Skeletal muscle tissue (tissue), 4 donors: ENCODE measurements around the gene LZTFL1. TPM values are rescaled to one million over a fixed set of nuclear protein-coding genes. Genes with fewer than 3 reads are reported as not detected.

Experiments used
- H3K27ac ChIP-seq: one replicate; pipeline ENCODE4 v1.7.0; 2013; ENCODE audit warnings: mild to moderate bottlenecking, low read depth, low read length, inconsistent platforms
- H3K27me3 ChIP-seq, 3 donors: one replicate each; pipeline ENCODE4 v1.7.0; 2013; ENCODE audit warnings: low read length in 3 of 3; ENCODE audit not compliant: control insufficient read depth in 3 of 3, insufficient read depth in 3 of 3
- H3K36me3 ChIP-seq, 3 donors: one replicate each; pipeline ENCODE4 v1.7.0; 2013; ENCODE audit warnings: low read length in 3 of 3; ENCODE audit not compliant: control insufficient read depth in 3 of 3, insufficient read depth in 3 of 3
- H3K4me1 ChIP-seq, 3 donors: one replicate each; pipeline ENCODE4 v1.7.0; 2013; ENCODE audit warnings: low read length in 3 of 3, mild to moderate bottlenecking in 3 of 3; ENCODE audit not compliant: control insufficient read depth in 3 of 3, insufficient read depth in 3 of 3
- H3K4me3 ChIP-seq, 3 donors: one replicate each; pipeline ENCODE4 v1.7.0; 2013; ENCODE audit warnings: low read length in 3 of 3
- H3K9ac ChIP-seq, 3 donors: one replicate each; pipeline ENCODE4 v1.7.0; 2013; ENCODE audit warnings: low read length in 3 of 3, mild to moderate bottlenecking in 3 of 3, moderate library complexity in 2 of 3, low read depth in 1 of 3
- H3K9me3 ChIP-seq, 3 donors: one replicate each; pipeline ENCODE4 v1.7.0; 2013; ENCODE audit warnings: low read length in 3 of 3; ENCODE audit not compliant: control insufficient read depth in 3 of 3
- total RNA-seq: library from RNA; depleted of rRNA; stranded (reverse); fragments of >200 nt; gene quantifications from one replicate; pipeline ENCODE4 v1.2.3, GENCODE V29; 2014
- donor health status: Osteomylitis.

The LZTFL1 gene
- total RNA-seq, 1 donor from 2014 or later: 6.8 TPM

GRCh38 chr3:45800611-45801010 lies 41.3 kb downstream of the LZTFL1 start:
- no peak overlapping the region for H3K27ac ChIP-seq
- H3K36me3 ChIP-seq: no peaks in the 10 kb centered on the region
- H3K9ac ChIP-seq: no peak overlapping the region
- peaks cover 15 to 31% (median 31%) of the 10 kb centered on the region in 3 donors for H3K27me3 ChIP-seq
- H3K4me1 ChIP-seq: peaks cover 8 to 12% (median 12%) of the 10 kb centered on the region in 3 donors
- no peak overlapping the region for H3K4me3 ChIP-seq
- H3K9me3 ChIP-seq: no peaks in the 10 kb centered on the region

- Histone ChIP-seq H3K9ac (no peak overlapping the region), H3K36me3 (no peaks in the 10 kb centered on the region), H3K27ac (no peak overlapping the region), H3K27me3 (peaks cover 18 to 37% (median 36%) of the 10 kb centered on the region in 3 donors), H3K9me3 (no peaks in the 10 kb centered on the region), H3K4me3 (no peak overlapping the region), H3K4me1 (peaks cover 8 to 12% (median 12%) of the 10 kb centered on the region in 3 donors)
These were observed 42.3 kb downstream of the LZTFL1 start for GRCh38 chr3:45799586-45799985.

- Histone ChIP-seq H3K27ac (no peak overlapping the region), H3K9me3 (no peaks in the 10 kb centered on the region), H3K27me3 (peaks cover 26 to 43% (median 37%) of the 10 kb centered on the region in 3 donors), H3K4me1 (peaks cover 8 to 12% (median 12%) of the 10 kb centered on the region in 3 donors), H3K36me3 (no peaks in the 10 kb centered on the region), H3K4me3 (no peak overlapping the region), H3K9ac (no peak overlapping the region)
These were observed 43.9 kb downstream of the LZTFL1 start for GRCh38 chr3:45798034-45798433.

- Histone ChIP-seq H3K9me3 (no peaks in the 10 kb centered on the region), H3K9ac (peak overlapping the region in 1 of 3 donors; percentile 33), H3K4me3 (peak overlapping the region in 1 of 3 donors; percentile 66), H3K27ac (no peak overlapping the region), H3K36me3 (no peaks in the 10 kb centered on the region), H3K27me3 (peaks cover 26 to 43% (median 37%) of the 10 kb centered on the region in 3 donors), H3K4me1 (peaks cover 8 to 12% (median 12%) of the 10 kb centered on the region in 3 donors)
These were observed 44.8 kb downstream of the LZTFL1 start for GRCh38 chr3:45796902-45797637.

GRCh38 chr3:45795882-45796765 lies 45.8 kb downstream of the LZTFL1 start, which contains the start of gene SLC6A20:
Gene SLC6A20, minus strand, starts transcription at chr3:45796536. Its CDS starts 117 bp downstream, at chr3:45796419.
- Histone ChIP-seq H3K4me1 (peaks cover 8 to 12% (median 12%) of the 10 kb centered on the region in 3 donors), H3K9me3 (no peaks in the 10 kb centered on the region), H3K27me3 (peaks cover 26 to 43% (median 37%) of the 10 kb centered on the region in 3 donors), H3K27ac (no peak within 1 kb of the TSS), H3K4me3 (peak within 1 kb of the TSS; percentile 55 to 76 (median 66)), H3K9ac (peak within 1 kb of the TSS in 2 of 3 donors; percentile 46 to 68), H3K36me3 (no peaks in the 10 kb centered on the region)

GRCh38 chr3:45795509-45795881 lies 46.4 kb downstream of the LZTFL1 start:
- Histone ChIP-seq H3K9ac (no peak overlapping the region), H3K4me3 (peak overlapping the region in 2 of 3 donors; percentile 55 to 76), H3K27me3 (peaks cover 26 to 43% (median 37%) of the 10 kb centered on the region in 3 donors)

GRCh38 chr3:45794660-45795059 lies 47.3 kb downstream of the LZTFL1 start:
- no peak overlapping the region for H3K4me3 ChIP-seq
- H3K27ac ChIP-seq: no peak overlapping the region
- peaks cover 8 to 12% (median 12%) of the 10 kb centered on the region in 3 donors for H3K4me1 ChIP-seq
- peaks cover 0 to 3% (median 0%) of the 10 kb centered on the region in 3 donors for H3K9me3 ChIP-seq
- H3K9ac ChIP-seq: no peak overlapping the region
- no peaks in the 10 kb centered on the region for H3K36me3 ChIP-seq
- H3K27me3 ChIP-seq: peaks cover 26 to 41% (median 37%) of the 10 kb centered on the region in 3 donors

More at GRCh38 chr3:45795509-45795881, 46.4 kb downstream of the LZTFL1 start:
- H3K4me1 ChIP-seq: peaks cover 8 to 12% (median 12%) of the 10 kb centered on the region in 3 donors
- no peak overlapping the region for H3K27ac ChIP-seq
- H3K9me3 ChIP-seq: peaks cover 0 to 2% (median 0%) of the 10 kb centered on the region in 3 donors
- no peaks in the 10 kb centered on the region for H3K36me3 ChIP-seq

GRCh38 chr3:45794177-45794560 lies 47.8 kb downstream of the LZTFL1 start:
- Histone ChIP-seq H3K4me3 (no peak overlapping the region), H3K4me1 (peaks cover 8 to 12% (median 12%) of the 10 kb centered on the region in 3 donors), H3K9ac (no peak overlapping the region), H3K27me3 (peaks cover 26 to 38% (median 37%) of the 10 kb centered on the region in 3 donors), H3K27ac (no peak overlapping the region), H3K9me3 (peaks cover 0 to 3% (median 0%) of the 10 kb centered on the region in 3 donors), H3K36me3 (no peaks in the 10 kb centered on the region)

- Histone ChIP-seq H3K36me3 (no peaks in the 10 kb centered on the region), H3K9me3 (peaks cover 0 to 5% (median 0%) of the 10 kb centered on the region in 3 donors), H3K4me1 (peaks cover 8 to 12% (median 12%) of the 10 kb centered on the region in 3 donors), H3K27me3 (peaks cover 26 to 36% (median 33%) of the 10 kb centered on the region in 3 donors), H3K9ac (no peak overlapping the region), H3K27ac (no peak overlapping the region), H3K4me3 (no peak overlapping the region)
These were observed 48.3 kb downstream of the LZTFL1 start for GRCh38 chr3:45793482-45794176.
